ENCODE data around the gene ABCA2. TPM values are rescaled to one million over a fixed set of nuclear protein-coding genes. Genes with fewer than 3 reads are reported as not detected.
"Not testable (repeated sequence)": the region's sequence is repeated elsewhere in the genome, so short reads cannot be mapped to it uniquely, and the experiment has no call there.

ABCA2 gene
- total RNA-seq, 1 donor from 2014 or later: 25.0 TPM

GRCh38 chr9:137067860-137068538 is 40.0 kb upstream of the ABCA2 start:
- H3K4me1 Mint-ChIP-seq: peaks cover 23% of the 10 kb centered on the region
- peak; percentile 96 for DNase-seq
- H3K36me3 Mint-ChIP-seq (ENCODE audit: low read depth): peaks cover 8% of the 10 kb centered on the region
- no peaks in the 10 kb centered on the region for H3K27me3 Mint-ChIP-seq
- no peaks in the 10 kb centered on the region for H3K9me3 Mint-ChIP-seq
- peak overlapping the region; percentile 76 for H3K4me3 Mint-ChIP-seq
- peak overlapping the region; percentile 64 for H3K27ac Mint-ChIP-seq
- intact Hi-C loops (cut with micrococcal nuclease): loop anchor here (1.0 kb wide), 1 partner anchor 22 kb away; the partner anchor contains the start of gene NPDC1

DNA sequence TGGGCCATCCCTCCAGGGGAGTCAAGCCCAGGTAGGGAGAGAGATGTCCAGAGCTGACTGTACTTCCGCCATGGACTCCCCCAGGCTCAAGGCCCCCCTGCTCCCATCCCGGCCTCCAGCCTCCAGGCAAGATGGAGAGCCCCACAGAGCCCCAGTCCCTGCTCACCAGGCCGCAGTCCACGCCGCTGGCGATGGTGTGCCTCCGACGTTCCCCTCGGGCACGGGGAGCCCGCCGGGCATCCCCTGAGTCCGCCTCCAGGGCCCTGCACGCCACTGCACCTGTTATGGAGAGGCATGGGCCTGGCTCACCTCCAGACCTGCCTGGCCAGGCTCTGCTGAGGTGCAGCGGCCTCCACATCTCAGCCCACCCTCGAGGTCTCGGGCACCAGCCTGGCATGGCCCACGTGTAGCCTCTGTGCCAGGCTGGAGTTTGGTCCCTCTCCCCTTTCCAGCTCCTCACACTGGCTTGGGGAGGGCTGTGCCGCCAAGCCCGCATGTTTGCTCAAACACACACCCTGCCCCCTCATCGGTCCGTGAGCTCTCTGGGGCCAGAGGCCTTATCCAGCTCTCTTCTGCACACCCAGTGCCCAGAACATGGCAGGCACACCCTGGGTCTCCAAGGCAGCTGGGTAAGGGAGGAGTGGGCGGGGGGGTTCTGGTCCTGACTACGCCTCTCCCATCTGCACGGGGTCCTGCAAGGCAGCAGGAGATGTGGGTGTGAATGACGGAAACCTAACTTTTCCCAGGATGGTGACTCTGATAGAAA is 38.2 kb upstream of the ABCA2 start:
- no peaks in the 10 kb centered on the region for H3K27me3 Mint-ChIP-seq
- no peak overlapping the region for H3K4me3 Mint-ChIP-seq
- H3K9me3 Mint-ChIP-seq: no peaks in the 10 kb centered on the region
- no peak overlapping the region for H3K27ac Mint-ChIP-seq
- DNase-seq: no peak
- peaks cover 8% of the 10 kb centered on the region for H3K36me3 Mint-ChIP-seq (ENCODE audit: low read depth)
- intact Hi-C loops (cut with micrococcal nuclease): no loop called here
- H3K4me1 Mint-ChIP-seq: peaks cover 17% of the 10 kb centered on the region

GRCh38 chr9:137065336-137065967 is 37.4 kb upstream of the ABCA2 start:
- Mint-ChIP-seq H3K36me3 (ENCODE audit: low read depth) (peaks cover 8% of the 10 kb centered on the region), H3K27me3 (no peaks in the 10 kb centered on the region), H3K27ac (no peak overlapping the region), H3K4me3 (no peak overlapping the region), H3K9me3 (no peaks in the 10 kb centered on the region), H3K4me1 (peaks cover 12% of the 10 kb centered on the region)
- intact Hi-C loops (cut with micrococcal nuclease): loop anchor here (2.0 kb wide), 1 partner anchor 37 kb away; the partner anchor contains the start of gene ABCA2
- no peak for DNase-seq

- intact Hi-C loops (cut with micrococcal nuclease): loop anchor here (2.0 kb wide), 1 partner anchor 36 kb away; the partner anchor contains the start of gene ABCA2
- Mint-ChIP-seq H3K9me3 (no peaks in the 10 kb centered on the region), H3K4me3 (no peak overlapping the region), H3K4me1 (peaks cover 12% of the 10 kb centered on the region), H3K27me3 (no peaks in the 10 kb centered on the region), H3K36me3 (ENCODE audit: low read depth) (peaks cover 8% of the 10 kb centered on the region), H3K27ac (no peak overlapping the region)
- no peak for DNase-seq
Measured at GRCh38 chr9:137064880-137065164, 36.8 kb upstream of the ABCA2 start.

GRCh38 chr9:137064027-137064879 is 36.2 kb upstream of the ABCA2 start:
- Mint-ChIP-seq H3K36me3 (ENCODE audit: low read depth) (peaks cover 8% of the 10 kb centered on the region), H3K9me3 (no peaks in the 10 kb centered on the region), H3K4me1 (peaks cover 12% of the 10 kb centered on the region), H3K27me3 (no peaks in the 10 kb centered on the region), H3K4me3 (no peak overlapping the region), H3K27ac (peak overlapping the region; percentile 13)
- DNase-seq: peak; percentile 91
- intact Hi-C loops (cut with micrococcal nuclease): loop anchor here (2.0 kb wide), 1 partner anchor 35 kb away; the partner anchor contains the start of gene ABCA2

DNA sequence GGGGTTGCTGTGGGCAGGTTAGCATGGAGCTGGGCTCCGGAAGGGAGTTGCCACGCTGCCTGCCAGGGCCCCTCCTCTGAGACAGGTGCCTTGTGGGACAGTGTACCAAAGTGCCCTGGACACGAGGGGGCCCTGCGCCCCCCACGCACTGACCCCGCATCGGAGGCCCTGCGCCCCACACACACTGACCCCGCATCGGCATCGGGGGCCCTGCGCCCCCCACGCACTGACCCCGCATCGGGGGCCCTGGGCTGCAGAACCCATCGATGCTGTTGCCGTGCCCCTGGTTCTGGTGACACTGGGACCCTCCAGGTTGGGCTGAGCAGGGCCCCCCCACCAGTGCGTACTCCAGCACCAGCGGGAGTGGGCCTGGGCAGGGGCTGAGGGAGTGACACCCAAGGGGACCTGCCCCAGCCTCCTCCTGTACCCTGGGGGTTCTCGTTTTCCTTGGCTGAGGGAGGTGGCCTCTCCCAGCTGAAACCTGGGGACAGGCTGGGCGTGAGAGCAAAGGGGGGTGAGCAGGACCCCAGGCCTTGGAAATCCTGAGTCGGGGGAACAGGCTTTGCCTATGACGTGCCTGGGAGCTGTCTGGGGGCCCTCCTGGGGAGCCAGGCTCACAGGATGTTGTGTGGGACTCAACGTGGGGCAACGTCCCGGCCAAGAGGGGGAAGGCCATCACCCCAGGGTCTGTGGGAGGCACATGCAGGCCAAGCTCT is 35.4 kb upstream of the ABCA2 start:
- intact Hi-C loops (cut with micrococcal nuclease): loop anchor here (2.0 kb wide), 1 partner anchor 35 kb away; the partner anchor contains the start of gene ABCA2
- Mint-ChIP-seq H3K9me3 (no peaks in the 10 kb centered on the region), H3K4me1 (peaks cover 10% of the 10 kb centered on the region), H3K4me3 (no peak overlapping the region), H3K36me3 (ENCODE audit: low read depth) (peaks cover 8% of the 10 kb centered on the region), H3K27ac (no peak overlapping the region), H3K27me3 (no peaks in the 10 kb centered on the region)
- no peak for DNase-seq

DNA sequence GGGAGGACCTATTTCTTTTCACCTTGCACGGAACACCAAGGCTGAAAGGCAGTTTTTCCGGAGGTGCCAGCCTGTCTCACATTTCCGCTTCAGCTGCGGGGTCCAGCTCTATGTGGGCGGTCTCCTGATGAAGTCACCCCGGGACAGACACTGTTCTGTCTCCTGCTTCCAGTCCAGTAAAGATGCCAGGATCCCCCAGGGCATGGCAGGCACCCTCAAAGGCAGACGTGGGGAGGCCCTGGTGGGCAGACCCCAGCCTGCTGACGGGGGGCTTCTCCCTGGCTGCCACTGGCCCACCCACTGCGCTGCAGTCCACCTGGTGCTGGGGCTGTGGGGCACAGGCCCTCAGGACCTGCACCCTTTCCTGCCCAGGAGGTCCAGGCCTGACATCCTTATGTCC is 34.8 kb upstream of the ABCA2 start:
- H3K36me3 Mint-ChIP-seq (ENCODE audit: low read depth); H3K27ac Mint-ChIP-seq; H3K4me3 Mint-ChIP-seq; H3K27me3 Mint-ChIP-seq; H3K4me1 Mint-ChIP-seq; H3K9me3 Mint-ChIP-seq; DNase-seq; intact Hi-C loops (cut with micrococcal nuclease): not testable (repeated sequence)

DNA sequence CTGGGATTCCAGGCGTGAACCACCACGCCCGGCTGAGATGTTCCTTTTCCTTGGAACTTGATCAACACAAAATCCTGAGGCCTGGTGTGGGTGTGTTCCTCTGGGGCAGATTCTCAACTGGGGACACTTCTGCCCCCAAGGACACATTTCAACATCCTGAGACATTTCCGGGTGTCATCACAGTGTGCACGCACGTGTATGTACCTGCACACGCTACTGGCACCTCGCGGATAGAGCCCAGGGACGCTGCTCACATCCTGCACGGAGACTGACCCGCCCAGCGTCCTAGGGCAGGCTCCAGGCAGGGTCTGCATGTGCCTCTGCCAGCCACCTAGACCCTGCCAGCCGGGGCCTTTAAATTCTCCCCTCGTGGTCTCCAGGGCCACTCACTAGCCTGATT is 34.3 kb upstream of the ABCA2 start:
- Mint-ChIP-seq H3K27me3 (no peaks in the 10 kb centered on the region), H3K27ac (no peak overlapping the region), H3K36me3 (ENCODE audit: low read depth) (peaks cover 3% of the 10 kb centered on the region), H3K9me3 (no peaks in the 10 kb centered on the region), H3K4me1 (peaks cover 3% of the 10 kb centered on the region), H3K4me3 (no peak overlapping the region)
- DNase-seq: no peak
- intact Hi-C loops (cut with micrococcal nuclease): no loop called here

DNA sequence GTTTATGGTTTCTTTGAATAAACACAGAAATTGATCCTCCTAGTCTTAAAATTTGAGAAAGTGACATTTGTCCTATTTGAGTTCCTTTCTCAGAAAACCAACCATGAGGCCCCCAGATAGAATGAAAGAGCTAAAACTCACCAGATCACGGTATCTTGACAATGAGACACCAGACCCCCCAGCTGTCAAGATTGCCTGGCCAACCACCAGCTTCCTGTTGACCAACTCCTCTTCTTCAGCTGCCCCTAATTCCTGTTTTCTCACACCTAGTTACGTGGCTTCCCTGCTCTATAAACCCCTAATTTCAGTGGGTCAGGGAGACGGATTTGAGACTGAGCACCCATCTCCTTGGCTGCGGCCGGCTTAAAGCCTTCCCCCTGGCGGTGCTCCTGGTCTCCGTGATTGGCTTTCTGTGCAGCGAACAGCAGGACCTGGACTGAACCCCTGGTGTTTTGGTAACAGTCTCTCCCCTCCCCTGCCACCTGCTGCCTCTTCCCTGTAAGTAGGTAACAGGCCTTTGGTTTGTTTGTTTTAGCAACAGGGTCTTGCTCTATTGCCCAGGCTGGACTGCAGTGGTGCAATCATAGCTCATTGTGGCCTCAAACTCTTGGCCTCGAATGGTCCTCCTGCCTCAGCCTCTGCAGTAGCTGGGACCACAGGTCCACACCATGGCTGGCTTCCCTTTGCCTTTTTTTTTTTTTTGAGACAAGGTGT is 30.6 kb upstream of the ABCA2 start:
- no peaks in the 10 kb centered on the region for H3K9me3 Mint-ChIP-seq

GRCh38 chr9:137057545-137057944 is 29.5 kb upstream of the ABCA2 start:
- H3K27ac Mint-ChIP-seq: no peak overlapping the region
- peaks cover 5% of the 10 kb centered on the region for H3K27me3 Mint-ChIP-seq
- no peaks in the 10 kb centered on the region for H3K4me1 Mint-ChIP-seq
- H3K36me3 Mint-ChIP-seq (ENCODE audit: low read depth): no peaks in the 10 kb centered on the region
- H3K9me3 Mint-ChIP-seq: no peaks in the 10 kb centered on the region
- DNase-seq: no peak
- no peak overlapping the region for H3K4me3 Mint-ChIP-seq
- intact Hi-C loops (cut with micrococcal nuclease): no loop called here

More for the DNA sequence above, 30.6 kb upstream of the ABCA2 start:
- no peak overlapping the region for H3K4me3 Mint-ChIP-seq
- H3K27ac Mint-ChIP-seq: no peak overlapping the region
- DNase-seq: no peak
- no peaks in the 10 kb centered on the region for H3K36me3 Mint-ChIP-seq (ENCODE audit: low read depth)
- peaks cover 2% of the 10 kb centered on the region for H3K27me3 Mint-ChIP-seq
- no peaks in the 10 kb centered on the region for H3K4me1 Mint-ChIP-seq
- intact Hi-C loops (cut with micrococcal nuclease): no loop called here

- H3K4me1 Mint-ChIP-seq: no peaks in the 10 kb centered on the region
- no peak overlapping the region for H3K4me3 Mint-ChIP-seq
- H3K27ac Mint-ChIP-seq: no peak overlapping the region
- intact Hi-C loops (cut with micrococcal nuclease): no loop called here
- H3K36me3 Mint-ChIP-seq (ENCODE audit: low read depth): no peaks in the 10 kb centered on the region
- H3K9me3 Mint-ChIP-seq: no peaks in the 10 kb centered on the region
- DNase-seq: no peak
- H3K27me3 Mint-ChIP-seq: peaks cover 11% of the 10 kb centered on the region
Measured at GRCh38 chr9:137056739-137057415, 28.8 kb upstream of the ABCA2 start.

Measured in activated CD4-positive, alpha-beta T cell treated with anti-CD3 and anti-CD28 coated beads, Interleukin-2, amount 10 ng/mL, durations not matched to agents 24 days and 14 days (primary cell).